Measurements from ENCODE around the gene MCM10.
"Not testable (repeated sequence)": the region's sequence is repeated elsewhere in the genome, so short reads cannot be mapped to it uniquely, and the experiment has no call there.

The MCM10 gene

GRCh38 chr10:13239923-13240322, 78.6 kb downstream of the MCM10 start:
- H3K4me1 ChIP-seq (ENCODE audit: insufficient read depth, low read length): no peaks in the 10 kb centered on the region
- no peaks in the 10 kb centered on the region for H3K27me3 ChIP-seq (ENCODE audit: control insufficient read depth in 1 of 2, insufficient read depth in 2 of 2, low read length in 2 of 2)

DNA sequence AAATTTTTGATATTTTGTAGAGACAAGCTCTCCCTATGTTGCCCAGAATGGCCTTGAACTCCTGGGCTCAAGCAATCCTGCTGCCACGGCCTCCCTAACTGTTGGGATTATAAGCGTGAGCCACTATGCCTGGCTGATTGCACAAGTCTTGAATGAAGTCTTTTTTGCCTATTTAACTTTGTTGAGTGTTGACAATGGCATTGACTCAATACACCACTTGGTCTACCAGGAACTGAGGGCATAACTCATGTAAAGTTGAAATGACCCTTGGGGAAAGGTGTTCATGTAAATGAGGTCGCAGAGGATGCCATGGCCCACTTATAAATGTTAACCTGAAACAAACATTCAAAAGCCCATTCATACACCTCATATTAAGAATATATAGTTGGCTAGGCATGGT, 80.3 kb downstream of the MCM10 start:
- Histone ChIP-seq H3K9me3 (ENCODE audit: low read length) (no peaks in the 10 kb centered on the region), H3K27ac (ENCODE audit: low read depth, low read length) (no peak overlapping the region), H3K4me3 (ENCODE audit: low read depth in 1 of 2, low read length in 2 of 2) (no peak overlapping the region), H3K27me3 (ENCODE audit: control insufficient read depth in 1 of 2, insufficient read depth in 2 of 2, low read length in 2 of 2) (no peaks in the 10 kb centered on the region), H3K4me1 (ENCODE audit: insufficient read depth, low read length) (no peaks in the 10 kb centered on the region), H3K36me3 (ENCODE audit: insufficient read depth, low read length) (no peaks in the 10 kb centered on the region), H3K9ac (ENCODE audit: low read length) (no peak overlapping the region)

More at GRCh38 chr10:13239923-13240322, 78.6 kb downstream of the MCM10 start:
- H3K9ac ChIP-seq (ENCODE audit: low read length): no peak overlapping the region
- H3K4me3 ChIP-seq (ENCODE audit: low read depth in 1 of 2, low read length in 2 of 2): no peak overlapping the region
- H3K9me3 ChIP-seq (ENCODE audit: low read length): no peaks in the 10 kb centered on the region
- no peaks in the 10 kb centered on the region for H3K36me3 ChIP-seq (ENCODE audit: insufficient read depth, low read length)
- H3K27ac ChIP-seq (ENCODE audit: low read depth, low read length): no peak overlapping the region

DNA sequence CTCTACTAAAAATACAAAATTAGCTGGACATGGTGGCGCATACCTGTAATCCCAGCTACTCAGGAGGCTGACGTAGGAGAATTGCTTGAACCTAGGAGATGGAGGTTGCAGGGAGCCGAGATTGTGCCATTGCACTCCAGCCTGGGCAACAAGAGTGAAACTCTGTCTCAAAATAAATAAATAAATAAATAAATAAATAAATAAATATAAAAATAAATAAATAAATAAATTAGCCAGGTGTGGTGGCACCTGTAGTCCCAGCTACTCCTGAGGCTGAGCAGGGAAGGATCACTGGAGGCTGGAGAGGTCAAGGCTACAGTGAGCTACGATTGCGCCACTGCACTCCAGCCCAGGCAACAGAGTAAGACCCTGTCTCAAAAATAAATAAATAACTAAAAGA, 80.9 kb downstream of the MCM10 start:
- H3K4me1 ChIP-seq (ENCODE audit: insufficient read depth, low read length); H3K4me3 ChIP-seq (ENCODE audit: low read depth in 1 of 2, low read length in 2 of 2); H3K27me3 ChIP-seq (ENCODE audit: control insufficient read depth in 1 of 2, insufficient read depth in 2 of 2, low read length in 2 of 2); H3K36me3 ChIP-seq (ENCODE audit: insufficient read depth, low read length); H3K9me3 ChIP-seq (ENCODE audit: low read length); H3K27ac ChIP-seq (ENCODE audit: low read depth, low read length); H3K9ac ChIP-seq (ENCODE audit: low read length): not testable (repeated sequence)

DNA sequence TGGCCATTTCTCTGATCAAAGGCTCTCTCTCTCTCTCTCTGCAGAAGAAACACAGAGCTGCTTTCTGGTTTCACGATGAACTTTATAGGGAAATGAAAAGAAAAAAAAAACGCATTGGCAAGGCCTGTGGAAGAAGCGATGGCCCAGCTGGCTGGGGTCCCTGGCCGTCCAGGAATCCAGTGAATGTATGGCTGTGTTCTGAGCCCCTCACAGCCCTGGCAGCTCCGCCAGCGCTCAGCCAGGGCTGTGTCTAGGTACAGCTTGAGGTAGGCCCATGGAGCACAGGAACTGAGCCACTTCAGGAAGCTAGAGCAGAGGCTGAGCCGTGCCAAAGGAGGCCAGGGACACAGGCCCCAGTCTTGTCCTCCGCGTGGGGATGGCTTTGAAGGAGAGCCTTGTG, 85.9 kb downstream of the MCM10 start:
- Histone ChIP-seq H3K36me3 (ENCODE audit: insufficient read depth, low read length) (no peaks in the 10 kb centered on the region), H3K9ac (ENCODE audit: low read length) (no peak overlapping the region), H3K4me1 (ENCODE audit: insufficient read depth, low read length) (no peaks in the 10 kb centered on the region), H3K27me3 (ENCODE audit: control insufficient read depth in 1 of 2, insufficient read depth in 2 of 2, low read length in 2 of 2) (no peaks in the 10 kb centered on the region), H3K4me3 (ENCODE audit: low read depth in 1 of 2, low read length in 2 of 2) (no peak overlapping the region), H3K9me3 (ENCODE audit: low read length) (no peaks in the 10 kb centered on the region), H3K27ac (ENCODE audit: low read depth, low read length) (no peak overlapping the region)

- no peaks in the 10 kb centered on the region for H3K9me3 ChIP-seq (ENCODE audit: low read length)
- H3K27ac ChIP-seq (ENCODE audit: low read depth, low read length): no peak overlapping the region
- no peaks in the 10 kb centered on the region for H3K36me3 ChIP-seq (ENCODE audit: insufficient read depth, low read length)
- H3K9ac ChIP-seq (ENCODE audit: low read length): no peak overlapping the region
- no peaks in the 10 kb centered on the region for H3K4me1 ChIP-seq (ENCODE audit: insufficient read depth, low read length)
- H3K27me3 ChIP-seq (ENCODE audit: control insufficient read depth in 1 of 2, insufficient read depth in 2 of 2, low read length in 2 of 2): no peaks in the 10 kb centered on the region
- H3K4me3 ChIP-seq (ENCODE audit: low read depth in 1 of 2, low read length in 2 of 2): no peak overlapping the region
Observed at GRCh38 chr10:13247784-13248183, 86.4 kb downstream of the MCM10 start.

DNA sequence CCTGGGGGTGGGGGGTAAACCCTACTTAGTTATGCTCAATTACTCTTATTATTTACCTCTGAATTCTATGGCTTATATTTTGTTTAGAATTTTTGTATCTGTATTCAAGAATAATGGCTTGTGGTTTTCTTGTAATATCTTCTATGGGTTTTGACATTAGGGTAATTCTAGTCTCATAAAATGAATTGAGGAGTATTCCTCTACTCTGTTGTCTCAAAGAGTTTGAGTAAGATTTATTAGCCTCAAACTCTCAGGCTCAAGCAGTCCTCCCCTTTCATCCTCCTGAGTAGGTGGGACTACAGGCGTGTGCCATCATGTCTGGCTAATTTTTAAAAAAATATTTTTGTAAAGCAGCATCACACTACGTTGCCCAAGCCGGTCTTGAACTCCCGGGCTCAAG, 92.4 kb downstream of the MCM10 start:
- H3K27me3 ChIP-seq (ENCODE audit: control insufficient read depth in 1 of 2, insufficient read depth in 2 of 2, low read length in 2 of 2): no peaks in the 10 kb centered on the region
- no peaks in the 10 kb centered on the region for H3K4me1 ChIP-seq (ENCODE audit: insufficient read depth, low read length)
- H3K9me3 ChIP-seq (ENCODE audit: low read length): no peaks in the 10 kb centered on the region
- no peak overlapping the region for H3K9ac ChIP-seq (ENCODE audit: low read length)
- no peaks in the 10 kb centered on the region for H3K36me3 ChIP-seq (ENCODE audit: insufficient read depth, low read length)
- H3K4me3 ChIP-seq (ENCODE audit: low read depth in 1 of 2, low read length in 2 of 2): no peak overlapping the region
- H3K27ac ChIP-seq (ENCODE audit: low read depth, low read length): no peak overlapping the region

DNA sequence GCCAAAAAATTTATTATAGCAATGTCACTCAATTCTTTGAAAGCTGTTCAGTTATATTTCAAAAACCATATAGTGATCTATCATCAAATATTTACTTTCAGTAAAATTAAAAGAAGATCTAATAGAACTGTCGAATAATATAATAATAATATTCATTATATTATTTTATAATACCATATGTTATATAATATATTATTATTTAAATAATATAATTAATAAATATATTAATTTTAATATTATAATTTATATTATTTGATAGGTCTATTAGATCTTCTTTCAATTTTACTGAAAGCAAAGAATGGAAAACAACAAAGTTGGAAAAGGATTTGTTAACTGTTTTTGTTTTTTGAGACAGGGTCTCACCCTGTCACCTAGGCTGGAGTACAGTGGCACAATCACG, 95.3 kb downstream of the MCM10 start:
- H3K9me3 ChIP-seq (ENCODE audit: low read length): no peaks in the 10 kb centered on the region
- H3K36me3 ChIP-seq (ENCODE audit: insufficient read depth, low read length): no peaks in the 10 kb centered on the region
- no peaks in the 10 kb centered on the region for H3K4me1 ChIP-seq (ENCODE audit: insufficient read depth, low read length)
- no peak overlapping the region for H3K27ac ChIP-seq (ENCODE audit: low read depth, low read length)
- no peaks in the 10 kb centered on the region for H3K27me3 ChIP-seq (ENCODE audit: control insufficient read depth in 1 of 2, insufficient read depth in 2 of 2, low read length in 2 of 2)
- H3K9ac ChIP-seq (ENCODE audit: low read length): no peak overlapping the region
- H3K4me3 ChIP-seq (ENCODE audit: low read depth in 1 of 2, low read length in 2 of 2): no peak overlapping the region

DNA sequence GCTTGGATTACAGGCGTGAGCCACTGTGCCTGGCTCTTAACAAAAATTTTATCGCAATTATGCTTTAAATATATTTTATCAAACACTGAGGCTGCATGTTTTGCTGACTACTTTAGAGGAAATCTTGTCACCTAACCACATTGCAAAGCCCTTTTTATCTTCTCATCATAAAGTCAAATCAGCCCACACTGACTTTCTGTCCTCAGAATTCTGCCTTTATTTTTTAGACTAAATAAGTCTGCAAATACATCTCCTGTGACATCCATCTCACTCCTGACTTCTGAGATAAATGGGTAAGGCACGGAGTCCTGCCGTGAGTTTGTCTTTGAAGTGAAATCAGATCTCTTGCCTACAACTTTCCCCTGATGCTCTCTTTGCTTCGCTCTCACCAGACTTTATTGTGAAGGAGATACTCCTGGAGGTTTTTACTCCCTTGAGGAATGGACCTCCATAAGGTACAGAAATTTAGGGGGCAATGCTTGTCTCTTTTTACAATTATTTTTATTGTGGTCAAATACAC, 96.3 kb downstream of the MCM10 start:
- Histone ChIP-seq H3K4me3 (ENCODE audit: low read depth in 1 of 2, low read length in 2 of 2) (no peak overlapping the region), H3K9me3 (ENCODE audit: low read length) (no peaks in the 10 kb centered on the region), H3K9ac (ENCODE audit: low read length) (no peak overlapping the region), H3K27me3 (ENCODE audit: control insufficient read depth in 1 of 2, insufficient read depth in 2 of 2, low read length in 2 of 2) (no peaks in the 10 kb centered on the region), H3K4me1 (ENCODE audit: insufficient read depth, low read length) (no peaks in the 10 kb centered on the region), H3K27ac (ENCODE audit: low read depth, low read length) (no peak overlapping the region), H3K36me3 (ENCODE audit: insufficient read depth, low read length) (no peaks in the 10 kb centered on the region)
